ENCODE data around the gene SMIM7.
"Not testable (repeated sequence)": the region's sequence is repeated elsewhere in the genome, so short reads cannot be mapped to it uniquely, and the experiment has no call there.

Gene SMIM7

GRCh38 chr19:16659832-16660708 lies at the start of gene SMIM7:
SMIM7 (minus strand) TSS chr19:16660144; CDS start chr19:16660110, 34 bp downstream.
- peak; percentile 98 for DNase-seq (ENCODE audit: low spot score)

DNA sequence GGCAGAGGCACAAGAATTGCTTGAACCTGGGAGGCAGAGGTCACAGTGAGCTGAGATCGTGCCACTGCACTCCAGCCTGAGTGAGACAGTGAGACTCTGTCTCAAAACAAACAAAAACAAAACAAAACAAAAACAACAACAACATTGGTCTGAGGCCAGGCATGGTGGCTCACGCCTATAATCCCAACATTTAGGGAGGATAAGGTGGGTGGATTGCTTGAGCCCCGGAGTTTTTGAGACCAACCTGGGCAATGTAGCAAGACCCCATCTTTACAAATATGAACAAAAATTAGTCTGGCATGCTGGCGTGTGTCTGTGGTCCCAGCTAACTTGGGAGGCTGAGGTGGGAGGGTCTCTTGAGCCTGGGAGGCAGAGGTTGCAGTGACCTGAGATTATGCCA lies 43.7 kb upstream of the SMIM7 start:
- DNase-seq (ENCODE audit: low spot score): no peak

DNA sequence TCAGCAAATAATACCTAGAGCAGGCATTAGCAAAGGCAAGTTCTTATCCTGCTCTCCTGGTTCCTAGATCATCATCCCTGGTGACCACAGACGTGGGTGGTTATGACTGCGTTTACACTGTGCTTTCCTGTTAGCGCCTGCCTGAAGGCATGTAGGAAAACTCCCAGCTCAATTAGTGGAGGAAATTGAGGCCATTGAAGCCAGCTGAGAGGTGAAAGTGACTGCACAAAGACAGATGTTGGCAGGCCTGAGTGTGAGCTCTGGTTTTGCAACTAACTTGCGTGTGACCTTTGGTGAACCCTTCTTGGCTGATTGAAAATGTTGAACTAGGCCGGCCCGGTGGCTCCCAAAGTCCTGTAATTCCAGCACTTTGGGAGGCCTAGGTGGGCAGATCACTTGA lies 42.2 kb upstream of the SMIM7 start:
- DNase-seq (ENCODE audit: low spot score): no peak

GRCh38 chr19:16698914-16699313 lies 39.0 kb upstream of the SMIM7 start:
- no peak for DNase-seq (ENCODE audit: low spot score)

DNA sequence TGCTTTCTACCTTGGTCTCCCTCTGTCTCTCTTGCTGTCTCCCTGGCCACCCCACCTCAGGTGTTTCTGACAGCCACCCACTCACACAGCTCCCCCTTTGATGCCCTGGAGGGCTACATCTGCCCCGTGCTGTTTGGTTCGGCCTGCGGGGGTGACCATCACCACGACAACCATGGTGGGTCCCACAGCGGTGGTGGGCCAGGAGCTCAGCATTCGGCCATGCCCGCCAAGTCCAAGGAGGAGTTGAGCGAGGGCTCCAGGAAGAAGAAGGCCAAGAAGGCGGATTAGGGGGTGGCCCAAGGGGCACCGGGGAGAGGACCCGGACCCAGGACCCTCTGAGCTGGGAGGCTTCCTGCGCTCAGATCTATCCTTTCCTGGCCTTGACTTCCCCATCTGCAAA lies 28.1 kb upstream of the SMIM7 start:
- DNase-seq (ENCODE audit: low spot score): no peak

DNA sequence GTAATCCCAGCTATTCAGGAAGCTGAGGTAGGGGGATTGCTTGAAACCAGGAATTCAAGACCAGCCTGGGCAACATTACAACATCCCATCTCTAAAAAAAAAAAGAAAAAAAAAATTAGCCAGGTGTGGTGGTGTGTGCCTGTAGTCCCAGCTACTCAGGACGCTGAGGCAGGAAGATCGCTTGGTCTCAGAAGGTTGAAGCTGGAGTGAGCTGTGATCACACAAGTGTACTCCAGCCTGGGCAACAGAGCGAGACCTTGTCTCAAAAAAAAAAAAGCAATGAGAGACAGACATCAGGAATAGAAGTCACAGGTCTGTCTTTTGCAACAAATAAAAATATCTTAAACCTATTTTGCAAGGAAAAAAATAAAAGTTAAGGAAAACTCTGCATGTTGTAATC lies 24.3 kb upstream of the SMIM7 start:
- DNase-seq (ENCODE audit: low spot score): no peak

DNA sequence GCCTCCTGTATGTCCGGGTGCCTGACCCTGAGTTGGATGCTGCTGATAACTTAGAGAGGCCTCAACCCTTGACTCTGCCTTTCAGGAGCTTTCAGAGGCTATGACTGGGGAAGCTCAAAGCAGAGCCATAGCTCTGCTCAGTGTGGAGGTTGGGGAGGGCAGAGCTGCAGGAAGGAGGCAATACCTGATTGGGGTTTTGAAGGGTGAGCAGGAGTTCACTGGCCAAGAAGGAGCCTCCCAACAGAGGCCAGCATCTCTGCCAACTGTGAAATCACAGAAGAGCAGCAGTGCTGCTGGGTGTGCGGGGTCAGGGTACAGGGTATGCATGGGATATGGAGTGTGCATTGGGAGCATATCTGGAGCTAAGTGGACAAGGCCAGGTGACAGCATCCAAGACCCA lies 22.6 kb upstream of the SMIM7 start:
- DNase-seq (ENCODE audit: low spot score): no peak

DNA sequence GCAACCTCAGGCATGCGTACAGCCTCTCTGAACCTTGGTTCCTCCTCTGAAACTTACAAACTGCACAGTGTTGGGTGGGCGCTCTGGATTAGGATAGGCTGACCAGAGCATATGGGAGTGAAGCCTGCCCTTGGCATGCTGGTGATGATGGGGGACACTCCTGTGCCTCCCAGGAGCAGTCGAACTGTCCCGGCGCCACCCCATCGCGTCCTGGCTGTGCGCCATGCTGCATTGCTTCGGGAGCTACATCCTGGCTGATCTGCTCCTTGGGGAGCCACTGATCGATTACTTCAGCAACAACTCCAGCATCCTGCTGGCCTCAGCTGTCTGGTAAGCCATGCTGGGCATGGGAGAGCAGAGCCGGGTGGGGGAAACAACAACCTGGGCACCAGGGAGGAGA lies 19.9 kb upstream of the SMIM7 start:
- DNase-seq (ENCODE audit: low spot score): no peak

DNA sequence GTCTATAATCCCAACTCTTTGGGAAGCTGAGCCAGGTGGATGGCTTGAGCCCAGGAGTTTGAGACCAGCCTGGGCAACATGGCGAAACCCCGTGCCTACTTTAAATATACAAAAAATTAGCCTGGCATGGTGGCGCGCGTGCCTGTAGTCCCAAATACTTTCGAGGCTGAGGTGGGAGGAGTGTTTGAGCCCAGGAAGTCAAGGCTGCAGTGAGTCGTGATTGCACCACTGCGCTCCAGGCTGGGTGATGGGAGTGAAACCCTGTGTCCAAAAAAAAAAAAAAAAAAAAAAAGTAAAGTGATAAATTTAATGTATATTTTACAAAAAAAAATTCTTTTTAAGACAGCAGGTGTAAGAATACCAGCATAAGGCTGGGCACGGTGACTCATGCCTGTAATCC lies 18.6 kb upstream of the SMIM7 start:
- no peak for DNase-seq (ENCODE audit: low spot score)

DNA sequence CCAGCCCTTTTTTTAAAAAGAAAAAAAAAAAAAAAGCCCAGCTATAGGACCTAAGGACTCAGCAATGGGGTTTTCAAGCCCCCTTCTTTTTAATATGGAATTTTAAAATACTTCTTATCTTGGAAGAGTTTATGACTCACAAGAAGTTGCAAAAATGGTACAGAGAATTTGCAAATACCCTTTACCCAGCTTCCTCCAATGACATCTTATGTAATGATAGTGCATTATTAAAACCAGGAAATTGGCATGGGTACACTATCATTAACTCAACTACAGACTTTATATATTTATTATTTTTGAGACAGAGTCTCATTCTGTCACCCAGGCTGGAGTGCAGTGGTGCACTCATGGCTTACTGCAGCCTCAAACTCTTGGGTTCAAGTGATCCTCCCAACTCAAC lies 17.1 kb upstream of the SMIM7 start:
- DNase-seq (ENCODE audit: low spot score): no peak

- DNase-seq (ENCODE audit: low spot score): no peak
These were observed 16.3 kb upstream of the SMIM7 start for GRCh38 chr19:16676101-16676798.

GRCh38 chr19:16673839-16674238 lies 13.9 kb upstream of the SMIM7 start:
- DNase-seq (ENCODE audit: low spot score): not testable (repeated sequence)

- DNase-seq (ENCODE audit: low spot score): no peak
These were observed 13.3 kb upstream of the SMIM7 start for GRCh38 chr19:16673231-16673630.

DNA sequence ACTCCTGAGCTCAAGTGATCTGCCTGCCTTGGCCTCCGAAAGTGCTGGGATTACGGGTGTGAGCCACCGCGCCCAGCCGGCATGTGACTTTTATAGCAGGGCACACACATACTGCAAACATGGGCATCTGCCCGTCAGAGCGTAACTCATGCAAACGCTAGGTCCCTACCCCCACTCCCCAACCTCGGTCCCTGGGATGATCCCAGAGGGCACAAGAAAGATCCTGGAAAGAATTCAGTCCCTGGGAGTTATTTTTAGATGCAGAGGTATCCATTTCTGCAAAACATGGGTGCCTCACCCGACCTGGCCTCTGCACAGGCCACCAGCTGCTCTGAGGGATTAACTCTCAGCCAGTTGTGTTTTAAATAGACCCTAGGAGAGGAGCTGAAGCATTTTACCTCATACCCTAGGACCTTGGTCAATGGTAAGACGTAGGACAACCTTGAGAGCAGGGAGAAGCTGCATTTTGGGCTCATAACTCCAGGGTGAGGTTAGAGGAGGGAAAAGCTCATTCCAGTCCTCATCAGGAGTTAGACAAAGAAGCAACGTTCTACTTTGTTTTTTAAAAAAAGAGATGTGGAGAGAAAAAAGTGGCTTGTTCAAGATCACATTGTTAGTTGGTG lies 11.8 kb upstream of the SMIM7 start:
- no peak for DNase-seq (ENCODE audit: low spot score)

DNA sequence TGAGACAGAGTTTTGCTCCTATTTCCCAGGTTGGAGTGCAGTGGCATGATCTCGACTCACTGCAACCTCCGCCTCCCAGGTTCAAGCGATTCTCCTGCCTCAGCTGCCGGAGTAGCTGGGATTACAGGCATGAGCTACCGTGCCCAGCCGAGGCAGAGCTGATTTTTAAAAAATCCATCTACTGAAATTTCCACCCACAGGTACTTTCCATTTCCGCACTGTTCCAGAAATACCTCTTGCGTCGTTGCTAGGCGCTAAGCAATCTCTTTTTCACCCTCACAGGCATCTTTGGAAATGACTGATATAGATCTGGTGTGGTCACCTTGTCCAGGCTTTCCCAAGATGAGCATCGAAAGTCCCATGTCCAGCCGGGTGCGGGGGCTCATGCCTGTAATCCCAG lies 10.3 kb upstream of the SMIM7 start:
- DNase-seq (ENCODE audit: low spot score): no peak

DNA sequence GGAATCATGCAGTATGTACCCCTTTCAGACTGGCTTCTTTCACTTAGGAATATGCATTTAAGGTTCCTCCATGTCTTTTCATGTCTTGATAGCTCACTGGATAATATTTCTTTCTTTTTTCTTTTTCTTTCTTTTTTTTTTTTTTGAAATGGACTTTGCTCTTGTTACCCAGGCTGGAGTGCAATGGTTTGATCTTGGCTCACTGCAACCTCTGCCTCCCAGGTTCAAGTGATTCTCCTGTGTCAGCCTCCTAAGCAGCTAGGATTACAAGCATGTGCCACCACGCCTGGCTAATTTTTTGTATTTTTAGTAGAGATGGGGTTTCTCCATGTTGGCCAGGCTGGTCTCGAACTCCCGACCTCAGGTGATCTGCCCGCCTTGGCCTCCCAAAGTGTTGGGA lies 8.8 kb upstream of the SMIM7 start:
- DNase-seq (ENCODE audit: low spot score): not testable (repeated sequence)

DNA sequence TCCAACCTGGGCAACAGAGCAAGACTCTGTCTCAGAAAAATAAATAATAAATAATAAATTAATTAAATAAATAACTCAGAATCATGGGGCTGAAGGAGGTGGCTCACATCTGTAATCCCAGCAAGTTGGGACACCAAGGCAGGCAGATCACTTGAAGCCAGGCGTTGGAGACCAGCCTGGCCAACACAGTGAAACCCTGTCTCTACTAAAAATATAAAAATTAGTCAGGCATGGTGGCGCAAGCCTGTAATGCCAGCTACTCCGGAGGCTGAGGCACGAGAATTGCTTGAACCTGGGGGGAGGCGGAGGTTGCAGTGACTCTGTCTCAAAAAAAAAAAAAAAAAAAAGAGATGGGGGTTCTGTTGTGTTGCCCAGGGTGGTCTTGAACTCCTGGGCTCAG lies 8.2 kb upstream of the SMIM7 start:
- DNase-seq (ENCODE audit: low spot score): no peak

DNA sequence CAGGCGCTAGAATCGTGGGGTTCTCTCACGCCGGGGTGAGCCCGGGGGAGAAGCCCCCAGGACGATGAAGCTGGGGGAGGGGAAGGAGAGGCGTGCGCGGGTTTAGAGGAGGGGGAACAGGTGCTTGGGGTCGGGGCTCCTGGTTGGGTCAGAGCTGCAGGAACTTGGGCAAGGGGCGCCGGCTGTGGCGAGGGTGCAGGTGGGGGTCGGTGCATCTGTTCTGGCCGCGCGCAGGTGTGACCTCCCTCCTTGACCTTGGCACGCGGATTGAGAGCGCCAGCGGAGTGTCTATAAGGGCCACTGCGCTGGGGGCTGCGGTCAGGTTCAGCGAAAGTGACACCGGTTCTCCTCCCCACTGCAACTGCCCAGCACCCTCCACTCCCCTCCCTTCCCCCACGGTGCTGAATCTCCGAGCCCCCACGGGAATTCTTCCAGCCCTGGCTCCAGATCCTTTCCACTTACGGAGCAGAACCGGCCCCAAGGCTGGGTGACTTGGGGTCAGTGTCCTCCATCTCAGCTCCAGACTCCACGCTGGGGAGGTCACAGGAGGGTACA lies 1.6 kb upstream of the SMIM7 start:
- DNase-seq (ENCODE audit: low spot score): no peak

DNA sequence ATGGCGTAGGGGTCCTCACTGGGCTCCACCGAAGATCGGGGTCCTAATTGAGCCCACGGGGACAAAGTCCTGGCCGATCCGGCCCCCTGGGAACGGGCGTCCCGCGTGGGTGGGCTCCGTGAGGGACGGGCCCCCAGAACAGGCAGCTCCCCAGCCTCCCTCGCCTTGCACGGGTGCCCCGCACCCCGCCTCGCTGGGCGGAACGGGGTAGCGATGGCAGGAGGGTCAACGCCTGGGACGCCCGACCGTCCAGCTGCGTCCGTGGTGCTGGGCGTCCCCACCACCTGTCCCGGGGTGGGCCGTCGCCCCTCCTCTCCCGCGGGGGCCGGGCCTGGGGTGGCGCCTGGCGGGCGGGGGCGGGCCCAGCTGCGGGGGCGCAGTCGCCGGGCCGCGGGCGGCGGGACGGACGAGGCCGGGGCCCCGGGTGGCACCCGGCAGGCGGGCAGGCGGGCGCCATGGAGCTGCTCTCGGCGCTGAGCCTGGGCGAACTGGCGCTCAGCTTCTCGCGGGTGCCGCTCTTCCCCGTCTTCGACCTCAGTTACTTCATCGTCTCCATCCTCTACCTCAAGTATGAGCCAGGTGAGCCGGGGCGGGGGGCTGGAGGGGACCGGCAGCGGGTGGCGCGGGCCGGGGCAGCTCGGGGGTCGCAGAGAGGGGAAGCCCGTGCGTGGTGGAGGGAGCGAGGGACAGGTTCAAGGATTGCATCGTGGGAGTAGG lies 977 bp upstream of the SMIM7 start, which contains the start of gene TMEM38A:
TSS of gene TMEM38A (plus strand) at position 377 of the 717 bp plus-strand sequence. CDS start at position 456, 79 bp downstream.
- peak; percentile 78 for DNase-seq (ENCODE audit: low spot score)

- DNase-seq (ENCODE audit: low spot score): no peak
These were observed 496 bp downstream of the SMIM7 start for GRCh38 chr19:16659464-16659831.

- DNase-seq (ENCODE audit: low spot score): no peak
These were observed 2.6 kb downstream of the SMIM7 start for GRCh38 chr19:16657384-16657783.

GRCh38 chr19:16655727-16656126 lies 4.2 kb downstream of the SMIM7 start:
- DNase-seq (ENCODE audit: low spot score): no peak

All from left forelimb (tissue), 1 donor.